Left hindlimb (tissue), 1 donor: Measurements from ENCODE around the gene TAF1A.
"Not testable (repeated sequence)": the region's sequence is repeated elsewhere in the genome, so short reads cannot be mapped to it uniquely, and the experiment has no call there.

Source experiments
- DNase-seq: peaks from one replicate; pipeline ENCODE4 v3.0.0-alpha.2; 2018

The TAF1A gene

GRCh38 chr1:222589462-222590302, at the start of gene TAF1A:
Gene TAF1A, minus strand, starts transcription at chr1:222589933.
- DNase-seq: peak; percentile 92

- no peak for DNase-seq
Measured at GRCh38 chr1:222634180-222635013, 44.7 kb upstream of the TAF1A start.

- DNase-seq: no peak
Measured at GRCh38 chr1:222632749-222633148, 43.0 kb upstream of the TAF1A start.

- DNase-seq: no peak
Measured at GRCh38 chr1:222631611-222632208, 42.0 kb upstream of the TAF1A start.

- DNase-seq: no peak
Measured at GRCh38 chr1:222629921-222630535, 40.3 kb upstream of the TAF1A start.

GRCh38 chr1:222627232-222627631, 37.5 kb upstream of the TAF1A start:
- no peak for DNase-seq

GRCh38 chr1:222624214-222624613, 34.5 kb upstream of the TAF1A start:
- no peak for DNase-seq

GRCh38 chr1:222623458-222623857, 33.7 kb upstream of the TAF1A start:
- DNase-seq: no peak

- DNase-seq: no peak
Measured at GRCh38 chr1:222622765-222623164, 33.0 kb upstream of the TAF1A start.

GRCh38 chr1:222620566-222620965, 30.8 kb upstream of the TAF1A start:
- no peak for DNase-seq

GRCh38 chr1:222618880-222619596, 29.3 kb upstream of the TAF1A start:
- peak; percentile 36 for DNase-seq

- peak; percentile 59 for DNase-seq
Measured at GRCh38 chr1:222618001-222618879, 28.5 kb upstream of the TAF1A start, which contains the start of gene MIA3. Gene MIA3, plus strand, starts transcription at chr1:222618097. Its CDS starts 14 bp downstream, at chr1:222618111.

- DNase-seq: peak; percentile 97
Measured at GRCh38 chr1:222617367-222617951, 27.7 kb upstream of the TAF1A start.

- DNase-seq: no peak
Measured at GRCh38 chr1:222616525-222616924, 26.8 kb upstream of the TAF1A start.

GRCh38 chr1:222613627-222614026, 23.9 kb upstream of the TAF1A start:
- no peak for DNase-seq

- DNase-seq: no peak
Measured at GRCh38 chr1:222610728-222611127, 21.0 kb upstream of the TAF1A start.

GRCh38 chr1:222609111-222609510, 19.4 kb upstream of the TAF1A start:
- DNase-seq: not testable (repeated sequence)

- no peak for DNase-seq
Measured at GRCh38 chr1:222606757-222607156, 17.0 kb upstream of the TAF1A start.

- DNase-seq: no peak
Measured at GRCh38 chr1:222601257-222601656, 11.5 kb upstream of the TAF1A start.

GRCh38 chr1:222600281-222600680, 10.5 kb upstream of the TAF1A start:
- no peak for DNase-seq

GRCh38 chr1:222596696-222597095, 7.0 kb upstream of the TAF1A start:
- no peak for DNase-seq
